Neural cell (in vitro differentiated cells): ENCODE results near the gene CAMK2D. TPM values are rescaled to one million over a fixed set of nuclear protein-coding genes. Genes with fewer than 3 reads are reported as not detected.

Source experiments
- H2AFZ ChIP-seq: fragments of 200-600, 300-800 bp; sonication (generic), shearing (Covaris generic); 2 replicates; pipeline ENCODE4 v1.6.0; 2014; ENCODE audit warnings: low read depth, mild to moderate bottlenecking, antibody characterized with exemption, low read length, moderate library complexity
- H3F3A ChIP-seq: fragments of 200-600 bp; shearing (Covaris generic); 2 replicates; pipeline ENCODE4 v1.6.1; 2016; ENCODE audit warnings: mild to moderate bottlenecking, moderate library complexity, mixed read lengths, antibody characterized with exemption, low read length; ENCODE audit not compliant: insufficient read depth, poor library complexity, severe bottlenecking
- H3K27ac ChIP-seq: fragments of 200-600, 300-800 bp; sonication (generic), shearing (Covaris generic); 2 replicates; pipeline ENCODE4 v1.5.1; 2014; ENCODE audit warnings: mild to moderate bottlenecking, low read length, moderate library complexity
- H3K27me3 ChIP-seq: fragments of 300-800, 200-600 bp; sonication (generic), shearing (Covaris generic); 2 replicates; pipeline ENCODE4 v1.6.0; 2014; ENCODE audit warnings: mild to moderate bottlenecking, low read depth, low read length, moderate library complexity; ENCODE audit not compliant: insufficient read depth
- H3K36me3 ChIP-seq: fragments of 300-800, 200-600 bp; sonication (generic), shearing (Covaris generic); 2 replicates; pipeline ENCODE4 v1.5.1; 2014; ENCODE audit warnings: mild to moderate bottlenecking, antibody characterized with exemption, low read length, moderate library complexity; ENCODE audit not compliant: insufficient read depth
- H3K4me2 ChIP-seq: fragments of 300-800, 200-600 bp; sonication (generic), shearing (Covaris generic); 2 replicates; pipeline ENCODE4 v1.6.0; 2014; ENCODE audit warnings: mild to moderate bottlenecking, low read length
- H3K4me3 ChIP-seq: fragments of 300-800, 200-600 bp; sonication (generic), shearing (Covaris generic); 2 replicates; pipeline ENCODE4 v1.5.1; 2014; ENCODE audit warnings: mild to moderate bottlenecking, low read length, moderate library complexity
- H3K79me2 ChIP-seq: fragments of 200-600 bp; shearing (Covaris generic); replicated peaks from 2 replicates; pipeline ENCODE4 v1.6.0; 2014; ENCODE audit warnings: mild to moderate bottlenecking, low read length, moderate library complexity; ENCODE audit not compliant: insufficient read depth
- H3K9ac ChIP-seq: fragments of 300-800, 200-600 bp; sonication (generic), shearing (Covaris generic); 2 replicates; pipeline ENCODE4 v1.6.1; 2016; ENCODE audit warnings: mild to moderate bottlenecking, low read length, mixed read lengths
- H3K9me2 ChIP-seq: fragments of 200-600 bp; shearing (Covaris generic); 2 replicates; pipeline ENCODE4 v1.6.1; 2016; ENCODE audit warnings: mild to moderate bottlenecking, low read length, mixed read lengths; ENCODE audit not compliant: insufficient read depth
- H3K9me3 ChIP-seq: fragments of 200-600, 300-800 bp; sonication (generic), shearing (Covaris generic); 2 replicates; pipeline ENCODE4 v1.6.1; 2016; ENCODE audit warnings: mild to moderate bottlenecking, mixed run types, low read length, moderate library complexity, mixed read lengths
- H4K20me1 ChIP-seq: fragments of 200-600 bp; shearing (Covaris generic); 2 replicates; pipeline ENCODE4 v1.6.1; 2016; ENCODE audit warnings: mild to moderate bottlenecking, mixed run types; ENCODE audit not compliant: insufficient read depth
- EP300 ChIP-seq: fragments of 450-650 bp; conservative IDR thresholded peaks from 2 replicates; pipeline ENCODE4 v1.6.1; 2014; ENCODE audit warnings: antibody characterized with exemption, mild to moderate bottlenecking, moderate library complexity; ENCODE audit not compliant: poor library complexity, severe bottlenecking
- EZH2 ChIP-seq: fragments of 200-600, 300-800 bp; shearing (Covaris generic), sonication (generic); IDR thresholded peaks from 2 replicates; pipeline ENCODE4 v1.6.1; 2014; ENCODE audit warnings: antibody characterized with exemption, low read length, borderline replicate concordance, mild to moderate bottlenecking; ENCODE audit not compliant: insufficient read depth, poor library complexity, severe bottlenecking
- MXI1 ChIP-seq: fragments of 450-650 bp; conservative IDR thresholded peaks from 2 replicates; pipeline ENCODE4 v1.6.1; 2014; ENCODE audit warnings: antibody characterized with exemption, mild to moderate bottlenecking; ENCODE audit not compliant: poor library complexity, severe bottlenecking
- POLR2AphosphoS5 ChIP-seq: IDR thresholded peaks from 2 replicates; pipeline ENCODE4 v1.6.1; 2012
- RAD21 ChIP-seq: fragments of 450-650 bp; conservative IDR thresholded peaks from 2 replicates; pipeline ENCODE4 v1.6.1; 2014; ENCODE audit warnings: antibody characterized with exemption, mild to moderate bottlenecking, moderate library complexity
- SMC3 ChIP-seq: fragments of 450-650 bp; conservative IDR thresholded peaks from 2 replicates; pipeline ENCODE4 v1.6.1; 2014; ENCODE audit warnings: antibody characterized with exemption, mild to moderate bottlenecking, moderate library complexity; ENCODE audit not compliant: poor library complexity
- TAF1 ChIP-seq: IDR thresholded peaks from 2 replicates; pipeline ENCODE4 v1.6.1; 2012; ENCODE audit warnings: low read depth
- polyA plus RNA-seq: library from polyadenylated mRNA; depleted of rRNA; stranded (reverse); fragments of >200 nt; gene quantifications from 2 replicates; pipeline ENCODE4 v1.2.3, GENCODE V29; 2014
- TF ChIP-seq, protein P1 (sequence below): fragments of 450-650 bp; IDR thresholded peaks from 2 replicates; pipeline ENCODE4 v1.5.1; 2014; ENCODE audit warnings: antibody characterized with exemption, mild to moderate bottlenecking, moderate library complexity; ENCODE audit not compliant: poor library complexity, severe bottlenecking
- TF ChIP-seq, protein P2 (sequence below): IDR thresholded peaks from 2 replicates; pipeline ENCODE4 v1.6.1; 2012; ENCODE audit warnings: borderline replicate concordance

CAMK2D gene
- polyA plus RNA-seq, 1 donor from 2014 or later: 27.1 TPM

- no peaks in the 10 kb centered on the region for H3K36me3 ChIP-seq
- no peaks in the 10 kb centered on the region for H3K9me3 ChIP-seq
- no peak for TF ChIP-seq EZH2
- TF ChIP-seq, protein P1, sequence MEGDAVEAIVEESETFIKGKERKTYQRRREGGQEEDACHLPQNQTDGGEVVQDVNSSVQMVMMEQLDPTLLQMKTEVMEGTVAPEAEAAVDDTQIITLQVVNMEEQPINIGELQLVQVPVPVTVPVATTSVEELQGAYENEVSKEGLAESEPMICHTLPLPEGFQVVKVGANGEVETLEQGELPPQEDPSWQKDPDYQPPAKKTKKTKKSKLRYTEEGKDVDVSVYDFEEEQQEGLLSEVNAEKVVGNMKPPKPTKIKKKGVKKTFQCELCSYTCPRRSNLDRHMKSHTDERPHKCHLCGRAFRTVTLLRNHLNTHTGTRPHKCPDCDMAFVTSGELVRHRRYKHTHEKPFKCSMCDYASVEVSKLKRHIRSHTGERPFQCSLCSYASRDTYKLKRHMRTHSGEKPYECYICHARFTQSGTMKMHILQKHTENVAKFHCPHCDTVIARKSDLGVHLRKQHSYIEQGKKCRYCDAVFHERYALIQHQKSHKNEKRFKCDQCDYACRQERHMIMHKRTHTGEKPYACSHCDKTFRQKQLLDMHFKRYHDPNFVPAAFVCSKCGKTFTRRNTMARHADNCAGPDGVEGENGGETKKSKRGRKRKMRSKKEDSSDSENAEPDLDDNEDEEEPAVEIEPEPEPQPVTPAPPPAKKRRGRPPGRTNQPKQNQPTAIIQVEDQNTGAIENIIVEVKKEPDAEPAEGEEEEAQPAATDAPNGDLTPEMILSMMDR: no peak
- TF ChIP-seq MXI1: no peak
- TF ChIP-seq POLR2AphosphoS5: no peak
- no peak for TF ChIP-seq RAD21
- no peak for TF ChIP-seq EP300
- TF ChIP-seq, protein P2, sequence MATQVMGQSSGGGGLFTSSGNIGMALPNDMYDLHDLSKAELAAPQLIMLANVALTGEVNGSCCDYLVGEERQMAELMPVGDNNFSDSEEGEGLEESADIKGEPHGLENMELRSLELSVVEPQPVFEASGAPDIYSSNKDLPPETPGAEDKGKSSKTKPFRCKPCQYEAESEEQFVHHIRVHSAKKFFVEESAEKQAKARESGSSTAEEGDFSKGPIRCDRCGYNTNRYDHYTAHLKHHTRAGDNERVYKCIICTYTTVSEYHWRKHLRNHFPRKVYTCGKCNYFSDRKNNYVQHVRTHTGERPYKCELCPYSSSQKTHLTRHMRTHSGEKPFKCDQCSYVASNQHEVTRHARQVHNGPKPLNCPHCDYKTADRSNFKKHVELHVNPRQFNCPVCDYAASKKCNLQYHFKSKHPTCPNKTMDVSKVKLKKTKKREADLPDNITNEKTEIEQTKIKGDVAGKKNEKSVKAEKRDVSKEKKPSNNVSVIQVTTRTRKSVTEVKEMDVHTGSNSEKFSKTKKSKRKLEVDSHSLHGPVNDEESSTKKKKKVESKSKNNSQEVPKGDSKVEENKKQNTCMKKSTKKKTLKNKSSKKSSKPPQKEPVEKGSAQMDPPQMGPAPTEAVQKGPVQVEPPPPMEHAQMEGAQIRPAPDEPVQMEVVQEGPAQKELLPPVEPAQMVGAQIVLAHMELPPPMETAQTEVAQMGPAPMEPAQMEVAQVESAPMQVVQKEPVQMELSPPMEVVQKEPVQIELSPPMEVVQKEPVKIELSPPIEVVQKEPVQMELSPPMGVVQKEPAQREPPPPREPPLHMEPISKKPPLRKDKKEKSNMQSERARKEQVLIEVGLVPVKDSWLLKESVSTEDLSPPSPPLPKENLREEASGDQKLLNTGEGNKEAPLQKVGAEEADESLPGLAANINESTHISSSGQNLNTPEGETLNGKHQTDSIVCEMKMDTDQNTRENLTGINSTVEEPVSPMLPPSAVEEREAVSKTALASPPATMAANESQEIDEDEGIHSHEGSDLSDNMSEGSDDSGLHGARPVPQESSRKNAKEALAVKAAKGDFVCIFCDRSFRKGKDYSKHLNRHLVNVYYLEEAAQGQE: no peak
- no peaks in the 10 kb centered on the region for H3F3A ChIP-seq
- peaks cover 4% of the 10 kb centered on the region for H3K79me2 ChIP-seq
- H3K27ac ChIP-seq: no peak overlapping the region
- H4K20me1 ChIP-seq: no peaks in the 10 kb centered on the region
- H3K9me2 ChIP-seq: no peaks in the 10 kb centered on the region
- H3K27me3 ChIP-seq: no peaks in the 10 kb centered on the region
- H3K9ac ChIP-seq: no peak overlapping the region
- H3K4me3 ChIP-seq: no peak overlapping the region
- no peak overlapping the region for H3K4me2 ChIP-seq
- H2AFZ ChIP-seq: no peak overlapping the region
Observed at GRCh38 chr4:113739197-113739596, 22.3 kb downstream of the CAMK2D start.

DNA sequence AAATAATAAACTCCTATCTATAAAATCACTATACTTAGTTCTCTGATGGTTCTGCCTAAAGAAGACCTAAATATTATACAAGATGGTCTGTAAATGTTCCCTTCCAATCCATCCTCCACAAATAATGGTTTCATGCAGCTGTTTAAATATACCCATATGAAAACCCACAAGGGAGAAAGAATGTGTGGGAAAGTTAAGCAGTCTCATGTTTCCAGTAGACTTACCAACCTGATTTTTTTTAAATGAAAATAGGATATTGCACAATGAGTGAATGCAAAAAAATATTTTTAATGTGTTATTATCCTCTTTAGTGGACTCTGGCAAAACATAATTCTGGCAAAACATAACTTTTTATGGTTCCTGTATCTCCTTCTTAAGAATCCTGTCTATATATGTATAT, 23.3 kb downstream of the CAMK2D start:
- TF ChIP-seq, protein P2: no peak
- TF ChIP-seq POLR2AphosphoS5: no peak
- TF ChIP-seq TAF1: no peak
- TF ChIP-seq, protein P1: no peak
- TF ChIP-seq MXI1: no peak
- TF ChIP-seq RAD21: no peak
- no peak for TF ChIP-seq EZH2
- no peak for TF ChIP-seq EP300
- no peak for TF ChIP-seq SMC3
- Histone ChIP-seq H3K79me2 (peaks cover 4% of the 10 kb centered on the region), H3K4me2 (no peak overlapping the region)

More for the DNA sequence above, 23.3 kb downstream of the CAMK2D start:
- H3K4me3 ChIP-seq: no peak overlapping the region
- no peak overlapping the region for H2AFZ ChIP-seq
- no peaks in the 10 kb centered on the region for H3K36me3 ChIP-seq
- no peaks in the 10 kb centered on the region for H4K20me1 ChIP-seq
- no peak overlapping the region for H3K9ac ChIP-seq
- no peaks in the 10 kb centered on the region for H3K27me3 ChIP-seq
- no peak overlapping the region for H3K27ac ChIP-seq
- H3F3A ChIP-seq: no peaks in the 10 kb centered on the region
- no peaks in the 10 kb centered on the region for H3K9me2 ChIP-seq
- no peaks in the 10 kb centered on the region for H3K9me3 ChIP-seq
